Neural cell (in vitro differentiated cells): ENCODE data around the gene PRPH. TPM values are rescaled to one million over a fixed set of nuclear protein-coding genes. Genes with fewer than 3 reads are reported as not detected.

Experiments used
- H2AFZ ChIP-seq: fragments of 200-600, 300-800 bp; sonication (generic), shearing (Covaris generic); 2 replicates; pipeline ENCODE4 v1.6.0; 2014; ENCODE audit warnings: low read depth, mild to moderate bottlenecking, antibody characterized with exemption, low read length, moderate library complexity
- H3F3A ChIP-seq: fragments of 200-600 bp; shearing (Covaris generic); 2 replicates; pipeline ENCODE4 v1.6.1; 2016; ENCODE audit warnings: mild to moderate bottlenecking, moderate library complexity, mixed read lengths, antibody characterized with exemption, low read length; ENCODE audit not compliant: insufficient read depth, poor library complexity, severe bottlenecking
- H3K27ac ChIP-seq: fragments of 200-600, 300-800 bp; sonication (generic), shearing (Covaris generic); 2 replicates; pipeline ENCODE4 v1.5.1; 2014; ENCODE audit warnings: mild to moderate bottlenecking, low read length, moderate library complexity
- H3K27me3 ChIP-seq: fragments of 300-800, 200-600 bp; sonication (generic), shearing (Covaris generic); 2 replicates; pipeline ENCODE4 v1.6.0; 2014; ENCODE audit warnings: mild to moderate bottlenecking, low read depth, low read length, moderate library complexity; ENCODE audit not compliant: insufficient read depth
- H3K36me3 ChIP-seq: fragments of 300-800, 200-600 bp; sonication (generic), shearing (Covaris generic); 2 replicates; pipeline ENCODE4 v1.5.1; 2014; ENCODE audit warnings: mild to moderate bottlenecking, antibody characterized with exemption, low read length, moderate library complexity; ENCODE audit not compliant: insufficient read depth
- H3K4me2 ChIP-seq: fragments of 300-800, 200-600 bp; sonication (generic), shearing (Covaris generic); 2 replicates; pipeline ENCODE4 v1.6.0; 2014; ENCODE audit warnings: mild to moderate bottlenecking, low read length
- H3K4me3 ChIP-seq: fragments of 300-800, 200-600 bp; sonication (generic), shearing (Covaris generic); 2 replicates; pipeline ENCODE4 v1.5.1; 2014; ENCODE audit warnings: mild to moderate bottlenecking, low read length, moderate library complexity
- H3K79me2 ChIP-seq: fragments of 200-600 bp; shearing (Covaris generic); replicated peaks from 2 replicates; pipeline ENCODE4 v1.6.0; 2014; ENCODE audit warnings: mild to moderate bottlenecking, low read length, moderate library complexity; ENCODE audit not compliant: insufficient read depth
- H3K9ac ChIP-seq: fragments of 300-800, 200-600 bp; sonication (generic), shearing (Covaris generic); 2 replicates; pipeline ENCODE4 v1.6.1; 2016; ENCODE audit warnings: mild to moderate bottlenecking, low read length, mixed read lengths
- H3K9me2 ChIP-seq: fragments of 200-600 bp; shearing (Covaris generic); 2 replicates; pipeline ENCODE4 v1.6.1; 2016; ENCODE audit warnings: mild to moderate bottlenecking, low read length, mixed read lengths; ENCODE audit not compliant: insufficient read depth
- H3K9me3 ChIP-seq: fragments of 200-600, 300-800 bp; sonication (generic), shearing (Covaris generic); 2 replicates; pipeline ENCODE4 v1.6.1; 2016; ENCODE audit warnings: mild to moderate bottlenecking, mixed run types, low read length, moderate library complexity, mixed read lengths
- H4K20me1 ChIP-seq: fragments of 200-600 bp; shearing (Covaris generic); 2 replicates; pipeline ENCODE4 v1.6.1; 2016; ENCODE audit warnings: mild to moderate bottlenecking, mixed run types; ENCODE audit not compliant: insufficient read depth
- EP300 ChIP-seq: fragments of 450-650 bp; conservative IDR thresholded peaks from 2 replicates; pipeline ENCODE4 v1.6.1; 2014; ENCODE audit warnings: antibody characterized with exemption, mild to moderate bottlenecking, moderate library complexity; ENCODE audit not compliant: poor library complexity, severe bottlenecking
- EZH2 ChIP-seq: fragments of 200-600, 300-800 bp; shearing (Covaris generic), sonication (generic); IDR thresholded peaks from 2 replicates; pipeline ENCODE4 v1.6.1; 2014; ENCODE audit warnings: antibody characterized with exemption, low read length, borderline replicate concordance, mild to moderate bottlenecking; ENCODE audit not compliant: insufficient read depth, poor library complexity, severe bottlenecking
- MXI1 ChIP-seq: fragments of 450-650 bp; conservative IDR thresholded peaks from 2 replicates; pipeline ENCODE4 v1.6.1; 2014; ENCODE audit warnings: antibody characterized with exemption, mild to moderate bottlenecking; ENCODE audit not compliant: poor library complexity, severe bottlenecking
- POLR2AphosphoS5 ChIP-seq: IDR thresholded peaks from 2 replicates; pipeline ENCODE4 v1.6.1; 2012
- RAD21 ChIP-seq: fragments of 450-650 bp; conservative IDR thresholded peaks from 2 replicates; pipeline ENCODE4 v1.6.1; 2014; ENCODE audit warnings: antibody characterized with exemption, mild to moderate bottlenecking, moderate library complexity
- SMC3 ChIP-seq: fragments of 450-650 bp; conservative IDR thresholded peaks from 2 replicates; pipeline ENCODE4 v1.6.1; 2014; ENCODE audit warnings: antibody characterized with exemption, mild to moderate bottlenecking, moderate library complexity; ENCODE audit not compliant: poor library complexity
- TAF1 ChIP-seq: IDR thresholded peaks from 2 replicates; pipeline ENCODE4 v1.6.1; 2012; ENCODE audit warnings: low read depth
- polyA plus RNA-seq: library from polyadenylated mRNA; depleted of rRNA; stranded (reverse); fragments of >200 nt; gene quantifications from 2 replicates; pipeline ENCODE4 v1.2.3, GENCODE V29; 2014
- TF ChIP-seq, protein P1 (sequence below): IDR thresholded peaks from 2 replicates; pipeline ENCODE4 v1.6.1; 2012; ENCODE audit warnings: borderline replicate concordance
- TF ChIP-seq, protein P2 (sequence below): fragments of 450-650 bp; IDR thresholded peaks from 2 replicates; pipeline ENCODE4 v1.5.1; 2014; ENCODE audit warnings: antibody characterized with exemption, mild to moderate bottlenecking, moderate library complexity; ENCODE audit not compliant: poor library complexity, severe bottlenecking

PRPH gene
- polyA plus RNA-seq, 1 donor from 2014 or later = not detected

DNA sequence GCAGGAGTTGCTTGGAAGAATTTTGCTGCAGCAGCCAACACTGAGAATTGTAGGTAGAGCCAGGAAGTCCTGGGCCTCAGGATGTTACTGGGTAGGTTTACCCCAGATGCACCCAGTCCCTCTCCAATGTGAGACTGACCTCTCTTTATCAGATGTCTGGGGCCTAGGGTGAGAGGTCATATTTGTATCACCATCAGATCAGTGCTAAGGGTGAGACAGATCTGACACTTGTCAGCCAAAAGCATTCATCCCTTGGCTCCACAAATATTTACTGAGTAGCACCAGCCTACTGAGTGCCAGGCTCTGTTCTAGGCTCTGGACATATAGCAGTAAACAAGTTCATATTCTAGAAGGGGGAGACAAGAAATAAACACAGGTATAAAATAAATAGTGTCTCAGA is 32.4 kb downstream of the PRPH start:
- H3K36me3 ChIP-seq = no peaks in the 10 kb centered on the region
- no peaks in the 10 kb centered on the region for H3K9me3 ChIP-seq
- no peak for TF ChIP-seq TAF1
- no peak for TF ChIP-seq EP300
- TF ChIP-seq, protein P1, sequence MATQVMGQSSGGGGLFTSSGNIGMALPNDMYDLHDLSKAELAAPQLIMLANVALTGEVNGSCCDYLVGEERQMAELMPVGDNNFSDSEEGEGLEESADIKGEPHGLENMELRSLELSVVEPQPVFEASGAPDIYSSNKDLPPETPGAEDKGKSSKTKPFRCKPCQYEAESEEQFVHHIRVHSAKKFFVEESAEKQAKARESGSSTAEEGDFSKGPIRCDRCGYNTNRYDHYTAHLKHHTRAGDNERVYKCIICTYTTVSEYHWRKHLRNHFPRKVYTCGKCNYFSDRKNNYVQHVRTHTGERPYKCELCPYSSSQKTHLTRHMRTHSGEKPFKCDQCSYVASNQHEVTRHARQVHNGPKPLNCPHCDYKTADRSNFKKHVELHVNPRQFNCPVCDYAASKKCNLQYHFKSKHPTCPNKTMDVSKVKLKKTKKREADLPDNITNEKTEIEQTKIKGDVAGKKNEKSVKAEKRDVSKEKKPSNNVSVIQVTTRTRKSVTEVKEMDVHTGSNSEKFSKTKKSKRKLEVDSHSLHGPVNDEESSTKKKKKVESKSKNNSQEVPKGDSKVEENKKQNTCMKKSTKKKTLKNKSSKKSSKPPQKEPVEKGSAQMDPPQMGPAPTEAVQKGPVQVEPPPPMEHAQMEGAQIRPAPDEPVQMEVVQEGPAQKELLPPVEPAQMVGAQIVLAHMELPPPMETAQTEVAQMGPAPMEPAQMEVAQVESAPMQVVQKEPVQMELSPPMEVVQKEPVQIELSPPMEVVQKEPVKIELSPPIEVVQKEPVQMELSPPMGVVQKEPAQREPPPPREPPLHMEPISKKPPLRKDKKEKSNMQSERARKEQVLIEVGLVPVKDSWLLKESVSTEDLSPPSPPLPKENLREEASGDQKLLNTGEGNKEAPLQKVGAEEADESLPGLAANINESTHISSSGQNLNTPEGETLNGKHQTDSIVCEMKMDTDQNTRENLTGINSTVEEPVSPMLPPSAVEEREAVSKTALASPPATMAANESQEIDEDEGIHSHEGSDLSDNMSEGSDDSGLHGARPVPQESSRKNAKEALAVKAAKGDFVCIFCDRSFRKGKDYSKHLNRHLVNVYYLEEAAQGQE = no peak
- TF ChIP-seq MXI1 = no peak
- TF ChIP-seq EZH2 = no peak
- TF ChIP-seq RAD21 = no peak
- TF ChIP-seq POLR2AphosphoS5 = no peak
- TF ChIP-seq SMC3 = no peak
- TF ChIP-seq, protein P2, sequence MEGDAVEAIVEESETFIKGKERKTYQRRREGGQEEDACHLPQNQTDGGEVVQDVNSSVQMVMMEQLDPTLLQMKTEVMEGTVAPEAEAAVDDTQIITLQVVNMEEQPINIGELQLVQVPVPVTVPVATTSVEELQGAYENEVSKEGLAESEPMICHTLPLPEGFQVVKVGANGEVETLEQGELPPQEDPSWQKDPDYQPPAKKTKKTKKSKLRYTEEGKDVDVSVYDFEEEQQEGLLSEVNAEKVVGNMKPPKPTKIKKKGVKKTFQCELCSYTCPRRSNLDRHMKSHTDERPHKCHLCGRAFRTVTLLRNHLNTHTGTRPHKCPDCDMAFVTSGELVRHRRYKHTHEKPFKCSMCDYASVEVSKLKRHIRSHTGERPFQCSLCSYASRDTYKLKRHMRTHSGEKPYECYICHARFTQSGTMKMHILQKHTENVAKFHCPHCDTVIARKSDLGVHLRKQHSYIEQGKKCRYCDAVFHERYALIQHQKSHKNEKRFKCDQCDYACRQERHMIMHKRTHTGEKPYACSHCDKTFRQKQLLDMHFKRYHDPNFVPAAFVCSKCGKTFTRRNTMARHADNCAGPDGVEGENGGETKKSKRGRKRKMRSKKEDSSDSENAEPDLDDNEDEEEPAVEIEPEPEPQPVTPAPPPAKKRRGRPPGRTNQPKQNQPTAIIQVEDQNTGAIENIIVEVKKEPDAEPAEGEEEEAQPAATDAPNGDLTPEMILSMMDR = no peak
- no peak overlapping the region for H3K27ac ChIP-seq
- no peaks in the 10 kb centered on the region for H3F3A ChIP-seq
- no peak overlapping the region for H3K9ac ChIP-seq
- H3K4me3 ChIP-seq = no peak overlapping the region
- peaks cover 6% of the 10 kb centered on the region for H3K27me3 ChIP-seq
- no peak overlapping the region for H2AFZ ChIP-seq
- no peaks in the 10 kb centered on the region for H4K20me1 ChIP-seq
- no peaks in the 10 kb centered on the region for H3K9me2 ChIP-seq
- no peaks in the 10 kb centered on the region for H3K79me2 ChIP-seq
- no peak overlapping the region for H3K4me2 ChIP-seq

DNA sequence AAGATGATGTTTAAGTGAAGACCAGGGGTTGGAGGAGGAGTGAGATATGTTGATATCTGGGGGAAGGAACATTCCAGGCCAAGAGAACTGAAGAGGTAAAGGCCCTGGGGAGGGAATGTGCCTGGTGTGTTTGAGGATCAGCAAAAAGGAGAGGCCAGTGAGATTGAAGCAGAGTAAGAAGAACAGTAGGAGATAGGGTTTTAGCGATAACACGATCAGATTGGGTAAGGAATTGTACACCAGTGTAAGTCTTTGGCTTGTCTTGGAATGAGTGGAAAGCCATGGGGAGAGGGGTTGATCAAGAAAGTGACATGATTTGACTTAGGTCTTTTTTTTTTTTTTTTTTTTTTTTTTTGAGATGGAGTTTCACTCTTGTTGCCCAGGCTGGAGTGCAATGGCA is 32.9 kb downstream of the PRPH start:
- no peak overlapping the region for H2AFZ ChIP-seq
- H3F3A ChIP-seq = no peaks in the 10 kb centered on the region
- TF ChIP-seq MXI1 = no peak
- TF ChIP-seq EP300 = no peak
- TF ChIP-seq EZH2 = no peak
- no peak for TF ChIP-seq SMC3
- TF ChIP-seq TAF1 = no peak
- TF ChIP-seq, protein P1 = no peak
- TF ChIP-seq, protein P2 = no peak
- TF ChIP-seq RAD21 = no peak
- TF ChIP-seq POLR2AphosphoS5 = no peak
- no peak overlapping the region for H3K9ac ChIP-seq
- H3K36me3 ChIP-seq = no peaks in the 10 kb centered on the region
- H3K9me3 ChIP-seq = no peaks in the 10 kb centered on the region
- peaks cover 9% of the 10 kb centered on the region for H3K27me3 ChIP-seq
- H3K79me2 ChIP-seq = no peaks in the 10 kb centered on the region
- H3K27ac ChIP-seq = no peak overlapping the region
- no peaks in the 10 kb centered on the region for H4K20me1 ChIP-seq
- H3K4me2 ChIP-seq = no peak overlapping the region
- no peak overlapping the region for H3K4me3 ChIP-seq
- no peaks in the 10 kb centered on the region for H3K9me2 ChIP-seq
